ENCODE data around the gene C19orf47.

Gene C19orf47

GRCh38 chr19:40377876-40378385 is 29.7 kb upstream of the C19orf47 start (continued):
- no peak for TF ChIP-seq BACH2 (CRISPR knock-in tag; IDR thresholded peaks at IDR 0.05; ENCODE audit: borderline replicate concordance)
- no peak for TF ChIP-seq TCF4 (CRISPR knock-in tag; IDR thresholded peaks at IDR 0.05; ENCODE audit: borderline replicate concordance)

- ATAC-seq, result no peak
Observed at GRCh38 chr19:40376286-40376862, 28.2 kb upstream of the C19orf47 start.

GRCh38 chr19:40374084-40374483 is 25.9 kb upstream of the C19orf47 start:
- TF ChIP-seq ZFP3 (CRISPR knock-in tag; IDR thresholded peaks at IDR 0.05), result no peak
- no peak for TF ChIP-seq ZC3H10 (CRISPR knock-in tag; IDR thresholded peaks at IDR 0.05)
- no peak for TF ChIP-seq CSRNP3 (CRISPR knock-in tag; IDR thresholded peaks at IDR 0.05)
- TF ChIP-seq ESRRG (CRISPR knock-in tag; IDR thresholded peaks at IDR 0.05), result no peak
- TF ChIP-seq CREB5 (CRISPR knock-in tag; IDR thresholded peaks at IDR 0.05; ENCODE audit: low read depth), result no peak
- TF ChIP-seq GLIS3 (CRISPR knock-in tag; IDR thresholded peaks at IDR 0.05), result no peak
- no peak for TF ChIP-seq TCF4 (CRISPR knock-in tag; IDR thresholded peaks at IDR 0.05; ENCODE audit: borderline replicate concordance)
- ATAC-seq, result no peak

More at GRCh38 chr19:40376286-40376862, 28.2 kb upstream of the C19orf47 start:
- TF ChIP-seq ZNF565 (CRISPR knock-in tag; conservative IDR thresholded peaks at IDR 0.05; ENCODE audit: low read depth) (no peak), GLIS3 (CRISPR knock-in tag; IDR thresholded peaks at IDR 0.05) (no peak), ESRRG (CRISPR knock-in tag; IDR thresholded peaks at IDR 0.05) (no peak), PPARA (CRISPR knock-in tag; IDR thresholded peaks at IDR 0.05; ENCODE audit: borderline replicate concordance) (no peak), ZNF70 (CRISPR knock-in tag; IDR thresholded peaks at IDR 0.05) (no peak), ARNTL (CRISPR knock-in tag; IDR thresholded peaks at IDR 0.05; ENCODE audit: borderline replicate concordance, low read depth) (no peak), CSDC2 (CRISPR knock-in tag; IDR thresholded peaks at IDR 0.05) (no peak), ZC3H10 (CRISPR knock-in tag; IDR thresholded peaks at IDR 0.05) (no peak), TOX (CRISPR knock-in tag; IDR thresholded peaks at IDR 0.05; ENCODE audit: borderline replicate concordance) (no peak), RARB (CRISPR knock-in tag; IDR thresholded peaks at IDR 0.05) (no peak), TSHZ2 (CRISPR knock-in tag; IDR thresholded peaks at IDR 0.05) (no peak), CSRNP3 (CRISPR knock-in tag; IDR thresholded peaks at IDR 0.05) (no peak), OSR1 (CRISPR knock-in tag; IDR thresholded peaks at IDR 0.05) (no peak), BACH2 (CRISPR knock-in tag; IDR thresholded peaks at IDR 0.05; ENCODE audit: borderline replicate concordance) (no peak), ISL1 (CRISPR knock-in tag; IDR thresholded peaks at IDR 0.05) (no peak), CREB5 (CRISPR knock-in tag; IDR thresholded peaks at IDR 0.05; ENCODE audit: low read depth) (no peak), ZFP3 (CRISPR knock-in tag; IDR thresholded peaks at IDR 0.05) (no peak)

GRCh38 chr19:40371802-40372122 is 23.6 kb upstream of the C19orf47 start:
- no peak for ATAC-seq
- TF ChIP-seq ZNF8 (CRISPR knock-in tag; IDR thresholded peaks at IDR 0.05), result no peak
- no peak for TF ChIP-seq GLIS3 (CRISPR knock-in tag; IDR thresholded peaks at IDR 0.05)
- TF ChIP-seq ZFP3 (CRISPR knock-in tag; IDR thresholded peaks at IDR 0.05), result no peak
- no peak for TF ChIP-seq ZC3H10 (CRISPR knock-in tag; IDR thresholded peaks at IDR 0.05)
- no peak for TF ChIP-seq POU6F1 (CRISPR knock-in tag; IDR thresholded peaks at IDR 0.05; ENCODE audit: borderline replicate concordance, low read depth)
- no peak for TF ChIP-seq TSHZ2 (CRISPR knock-in tag; IDR thresholded peaks at IDR 0.05)
- TF ChIP-seq CREB5 (CRISPR knock-in tag; IDR thresholded peaks at IDR 0.05; ENCODE audit: low read depth), result no peak
- TF ChIP-seq ZNF565 (CRISPR knock-in tag; conservative IDR thresholded peaks at IDR 0.05; ENCODE audit: low read depth), result no peak
- no peak for TF ChIP-seq PPARA (CRISPR knock-in tag; IDR thresholded peaks at IDR 0.05; ENCODE audit: borderline replicate concordance)
